Activated CD8-positive, alpha-beta memory T cell treated with anti-CD3 and anti-CD28 coated beads for 48 hours (primary cell): ENCODE results near the gene SETBP1.

Experiments used
- DNase-seq, 3 experiments: peaks; one replicate each; pipeline ENCODE4 v3.0.0-alpha.2; 2020; ENCODE audit warnings: low read depth in 2 of 3, low spot score in 2 of 3

SETBP1 gene

GRCh38 chr18:45063246-45064038 lies 382.8 kb downstream of the SETBP1 start:
- DNase-seq = no peak

- no peak for DNase-seq
Observed at GRCh38 chr18:45066210-45066609, 385.5 kb downstream of the SETBP1 start.

- DNase-seq = no peak
Observed at GRCh38 chr18:45066886-45067285, 386.2 kb downstream of the SETBP1 start.

GRCh38 chr18:45068400-45069094 lies 387.9 kb downstream of the SETBP1 start:
- no peak for DNase-seq

DNA sequence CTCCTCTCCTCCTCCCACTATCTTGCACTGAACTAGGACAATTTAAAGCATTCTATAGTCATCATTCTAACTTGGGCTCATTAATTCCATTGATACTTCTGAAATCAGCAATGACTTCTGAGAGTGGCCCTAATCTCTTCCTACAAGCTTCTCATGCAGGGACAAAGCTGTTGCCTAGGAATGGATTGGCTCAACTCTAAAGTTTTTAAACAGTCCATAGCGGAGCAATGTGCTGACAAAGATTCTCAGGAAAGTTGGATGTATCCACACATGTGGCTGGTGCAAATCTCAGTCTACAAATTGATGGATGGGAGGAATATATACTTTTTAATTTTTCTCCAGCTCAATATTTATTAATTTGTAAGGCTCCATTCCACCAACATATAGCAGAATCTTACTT lies 388.9 kb downstream of the SETBP1 start:
- DNase-seq = no peak

DNA sequence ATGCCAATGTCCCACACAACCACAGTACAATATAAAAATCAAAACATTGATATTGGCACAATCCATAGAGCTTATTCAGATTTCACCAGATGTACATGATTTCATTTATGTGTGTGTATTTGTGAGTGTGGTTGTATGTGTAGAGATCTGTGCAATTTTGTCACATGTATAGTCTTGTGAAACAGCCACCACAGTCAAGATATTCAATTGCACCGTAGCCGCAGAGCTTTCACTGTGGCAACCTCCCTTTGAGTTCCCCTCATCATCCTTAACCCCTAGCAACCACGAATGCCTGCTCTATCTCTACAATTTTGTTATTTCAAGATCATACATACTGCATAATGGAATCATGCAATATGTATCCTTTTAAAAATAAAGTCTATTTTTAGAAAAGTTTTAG lies 391.3 kb downstream of the SETBP1 start:
- DNase-seq = no peak

DNA sequence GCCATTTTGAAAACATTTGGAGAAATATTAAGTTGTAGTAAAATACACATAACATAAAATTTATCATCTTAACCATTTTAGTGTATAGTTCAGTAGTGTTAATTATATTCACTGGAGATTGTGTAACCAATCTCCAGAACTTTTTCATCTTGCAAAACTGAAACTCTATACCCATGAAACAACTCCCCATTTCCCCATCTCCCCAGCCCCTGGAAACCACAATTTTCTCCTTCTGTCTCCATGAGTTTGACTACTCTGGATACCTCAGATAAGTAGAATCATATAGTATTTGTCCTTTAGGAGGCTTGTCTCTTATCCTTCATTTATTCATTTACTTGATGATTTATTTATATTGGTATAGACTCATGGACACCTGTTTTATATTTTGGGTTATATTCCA lies 392.9 kb downstream of the SETBP1 start:
- DNase-seq = no peak

DNA sequence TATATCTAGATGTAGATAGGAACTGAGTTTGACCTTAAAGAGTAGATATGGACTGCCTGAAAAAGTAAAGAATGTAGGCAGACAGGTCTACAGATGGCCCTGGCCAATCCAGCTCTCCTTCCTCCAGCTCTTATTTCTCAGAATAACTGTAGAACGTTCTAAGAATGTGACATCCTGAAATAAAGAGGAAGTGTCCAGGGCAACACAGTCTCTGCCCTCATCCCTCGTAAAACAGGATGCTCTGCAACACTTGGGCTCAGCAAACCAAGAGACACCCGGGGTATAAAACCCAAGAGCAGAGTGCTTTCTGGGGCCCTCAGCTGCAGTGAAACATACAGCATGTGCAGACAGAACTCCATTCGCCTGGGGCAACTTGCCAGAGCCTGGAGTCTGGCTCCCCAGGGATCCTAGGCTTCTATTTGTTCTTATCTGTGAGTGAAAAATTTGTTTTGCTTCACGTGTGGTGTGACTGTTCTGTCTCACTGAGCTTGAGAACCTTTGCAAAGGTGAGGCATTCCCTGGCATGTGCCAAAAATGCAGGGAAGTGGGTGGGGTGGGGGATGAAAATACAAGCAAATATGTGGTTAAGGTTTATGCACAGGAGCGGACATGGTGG lies 401.0 kb downstream of the SETBP1 start:
- DNase-seq = no peak

- no peak for DNase-seq
Observed at GRCh38 chr18:45083226-45083855, 402.7 kb downstream of the SETBP1 start.

GRCh38 chr18:45084206-45084605 lies 403.5 kb downstream of the SETBP1 start:
- DNase-seq = no peak

DNA sequence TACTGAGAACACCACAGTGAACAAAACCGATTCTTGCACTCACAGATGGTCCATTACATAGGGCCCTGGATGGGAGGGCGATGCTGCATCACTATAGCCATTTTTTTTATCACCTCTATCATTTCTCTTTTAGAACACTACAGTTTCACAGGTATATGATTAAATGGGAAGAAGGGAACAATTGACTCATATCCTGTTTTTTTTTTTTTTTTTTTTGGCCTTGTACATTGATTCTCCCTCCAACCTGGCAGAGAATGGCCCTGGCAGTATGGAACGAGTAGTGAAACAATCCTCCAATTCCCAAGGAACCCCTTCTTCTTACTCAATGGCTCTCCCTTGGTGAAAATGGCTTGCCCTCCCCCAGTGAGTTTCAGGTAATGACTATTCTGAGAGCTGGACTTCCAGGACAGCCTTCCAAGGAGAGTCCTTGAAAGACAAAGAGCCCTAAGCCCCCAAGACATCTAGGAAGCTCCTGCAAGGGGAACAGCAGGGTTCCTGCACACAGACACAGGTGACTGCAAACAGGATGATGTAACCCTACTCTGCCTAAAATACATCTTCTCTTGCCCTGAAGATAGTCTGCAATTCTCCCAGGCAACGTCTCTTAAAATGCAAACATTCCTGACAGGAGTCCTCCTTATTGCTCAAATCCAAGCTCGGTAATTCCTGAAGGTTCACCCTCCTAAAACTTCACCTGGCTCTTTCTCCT lies 405.4 kb downstream of the SETBP1 start:
- DNase-seq = no peak

DNA sequence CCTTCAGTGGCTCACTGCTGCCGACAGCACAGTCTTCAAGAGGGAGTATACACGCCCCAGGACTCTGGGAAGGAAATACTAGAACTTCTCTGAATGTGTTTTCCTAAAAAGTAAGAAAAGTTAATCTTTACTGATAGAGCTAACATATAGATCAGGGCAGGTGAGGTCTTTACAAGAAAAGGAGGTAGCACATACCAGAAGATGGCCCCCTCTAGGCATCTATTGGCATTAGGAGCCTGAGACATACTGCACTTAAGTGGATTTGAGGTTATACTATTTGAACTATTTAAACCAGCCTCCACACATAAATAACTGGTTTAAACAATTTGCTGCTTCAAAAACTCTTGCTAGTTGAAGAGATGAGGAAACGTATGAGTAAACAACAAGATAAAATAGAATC lies 406.1 kb downstream of the SETBP1 start:
- no peak for DNase-seq

- DNase-seq = no peak
Observed at GRCh38 chr18:45090526-45091140, 409.9 kb downstream of the SETBP1 start.

DNA sequence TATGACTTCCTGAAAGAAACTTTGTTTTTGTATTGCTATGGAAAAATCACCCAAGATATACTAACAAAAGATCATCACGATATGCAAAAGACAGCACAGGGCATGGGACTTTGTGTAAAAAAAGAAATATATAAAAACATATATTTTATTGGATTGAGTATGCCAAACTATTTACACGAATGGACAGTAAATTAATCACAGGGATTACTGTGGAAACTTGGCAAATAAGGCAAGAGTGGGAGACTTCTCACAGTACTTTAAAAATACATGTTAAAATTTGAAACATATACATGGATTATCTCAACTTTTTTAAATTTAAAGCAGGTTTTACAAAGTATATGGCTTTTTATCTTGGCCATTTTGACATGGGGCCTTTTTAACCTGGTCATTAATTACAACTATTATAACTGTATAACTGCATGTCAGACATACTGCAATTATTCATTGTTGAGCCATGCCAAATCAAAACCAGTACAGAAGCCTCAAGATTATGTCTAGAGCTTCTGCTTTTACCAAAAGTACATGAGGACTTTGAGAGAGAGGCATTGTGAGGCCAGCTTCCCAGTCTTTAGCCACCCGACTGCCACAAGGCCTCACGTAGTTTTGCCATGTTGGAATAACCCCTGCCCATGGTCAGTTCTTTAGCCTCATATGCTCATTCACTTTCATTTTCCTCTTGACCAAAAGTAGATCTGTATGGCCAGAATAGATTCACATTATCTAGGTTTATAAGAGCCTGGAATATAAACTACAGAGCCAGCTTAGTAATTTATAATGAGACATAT lies 419.8 kb downstream of the SETBP1 start:
- no peak for DNase-seq

DNA sequence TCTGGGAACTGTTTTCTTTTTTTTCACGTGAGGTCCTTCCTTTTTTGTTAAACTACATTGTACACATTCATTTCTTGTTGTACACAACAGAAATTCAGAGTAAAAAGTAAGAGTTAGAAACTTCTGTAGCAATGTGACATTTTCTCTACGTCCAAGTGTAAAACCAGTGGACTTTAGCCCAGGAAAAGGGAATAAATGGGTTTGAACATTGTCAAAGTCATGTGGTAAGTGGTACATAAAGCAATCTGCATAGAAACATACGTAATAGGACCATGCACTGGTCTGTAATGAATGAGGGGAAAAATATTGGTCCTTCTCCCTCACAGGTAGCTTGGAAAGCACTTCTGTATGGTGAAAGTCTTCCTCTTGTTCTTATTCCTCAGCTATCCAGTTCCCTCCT lies 421.4 kb downstream of the SETBP1 start:
- no peak for DNase-seq

GRCh38 chr18:45102863-45103262 lies 422.2 kb downstream of the SETBP1 start:
- DNase-seq = no peak

DNA sequence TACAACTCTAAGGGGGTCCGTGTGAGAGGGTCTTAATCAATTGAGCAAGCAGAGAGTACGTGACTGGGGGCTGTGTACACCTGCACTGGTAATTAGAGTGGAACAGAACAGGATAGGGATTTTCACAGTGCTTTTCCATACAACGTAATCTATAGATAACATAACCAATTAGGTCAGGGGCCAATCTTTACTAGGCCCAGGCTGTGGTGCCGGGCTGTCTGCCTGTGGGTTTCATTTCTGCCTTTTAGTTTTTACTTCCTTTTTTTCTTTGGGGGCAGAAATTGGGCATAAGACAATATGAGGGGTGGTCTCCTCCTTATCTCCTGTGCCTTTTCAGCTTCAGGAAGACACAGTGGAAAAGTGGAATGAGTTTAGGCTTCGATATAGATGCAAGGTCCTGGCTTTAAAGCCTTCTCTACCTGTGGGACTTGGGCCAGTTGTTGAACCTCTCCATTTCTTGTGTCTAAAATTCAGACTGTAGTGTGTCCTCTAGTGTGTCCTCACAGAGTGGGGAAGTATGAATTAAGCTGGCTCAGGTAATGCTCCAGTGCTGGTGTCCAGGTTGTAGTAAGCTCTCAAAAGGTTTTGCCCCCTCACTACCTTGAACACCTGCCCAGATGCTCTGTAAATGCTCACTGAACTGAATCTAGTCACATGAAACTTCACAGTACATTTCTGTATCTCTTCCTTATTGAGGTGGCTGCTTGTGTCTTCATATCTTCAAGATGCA lies 422.8 kb downstream of the SETBP1 start:
- no peak for DNase-seq

GRCh38 chr18:45104049-45104395 lies 423.3 kb downstream of the SETBP1 start:
- no peak for DNase-seq

DNA sequence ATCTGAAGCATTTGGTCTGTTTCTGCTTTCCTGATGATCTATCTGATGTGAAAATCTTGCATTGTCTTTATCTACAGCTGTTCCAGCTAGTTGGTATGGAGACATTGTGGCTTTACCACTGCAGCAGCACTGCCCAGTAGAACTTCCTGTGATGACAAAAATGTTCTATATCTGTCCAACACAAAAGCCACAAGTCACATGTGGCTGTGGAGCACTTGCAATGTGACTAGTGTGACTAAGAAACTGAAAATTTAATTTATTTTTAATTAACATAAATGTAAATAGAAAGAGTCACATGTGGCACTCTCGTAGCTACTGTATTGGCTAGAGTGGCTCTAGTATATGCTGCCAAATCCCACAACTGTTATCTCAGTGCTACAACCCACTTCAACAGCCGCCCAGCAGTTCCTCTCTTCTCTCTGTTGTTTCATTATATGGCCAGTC lies 425.7 kb downstream of the SETBP1 start:
- no peak for DNase-seq
